GM12872 (cell line): ENCODE data around the gene CBX8.

Experiments
- TF ChIP-seq, protein P1 (sequence below): IDR thresholded peaks from 3 replicates; pipeline ENCODE4 v1.5.1; 2011; ENCODE audit warnings: low read depth, mild to moderate bottlenecking, low read length, moderate library complexity; ENCODE audit not compliant: insufficient read depth

Gene CBX8

DNA sequence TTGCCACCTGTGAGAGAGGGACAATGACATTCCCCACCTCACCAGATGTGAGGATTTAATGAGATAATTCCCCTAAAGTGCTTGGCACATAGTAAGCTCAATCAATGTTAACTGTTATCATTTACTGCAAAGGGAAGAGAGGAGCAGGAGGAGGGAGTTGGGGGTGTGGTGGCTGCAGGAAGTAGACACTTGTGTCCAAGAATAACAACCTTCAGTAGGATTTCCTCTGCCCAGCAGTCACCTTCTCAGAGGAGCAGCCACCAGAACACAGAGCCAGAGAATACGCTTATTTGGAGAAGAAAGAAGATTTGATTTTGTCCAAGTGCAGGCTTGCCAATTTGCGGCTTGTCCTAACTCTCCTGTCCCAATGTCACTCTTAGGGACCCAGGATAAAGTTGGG, 32.1 kb upstream of the CBX8 start:
- TF ChIP-seq, protein P1, sequence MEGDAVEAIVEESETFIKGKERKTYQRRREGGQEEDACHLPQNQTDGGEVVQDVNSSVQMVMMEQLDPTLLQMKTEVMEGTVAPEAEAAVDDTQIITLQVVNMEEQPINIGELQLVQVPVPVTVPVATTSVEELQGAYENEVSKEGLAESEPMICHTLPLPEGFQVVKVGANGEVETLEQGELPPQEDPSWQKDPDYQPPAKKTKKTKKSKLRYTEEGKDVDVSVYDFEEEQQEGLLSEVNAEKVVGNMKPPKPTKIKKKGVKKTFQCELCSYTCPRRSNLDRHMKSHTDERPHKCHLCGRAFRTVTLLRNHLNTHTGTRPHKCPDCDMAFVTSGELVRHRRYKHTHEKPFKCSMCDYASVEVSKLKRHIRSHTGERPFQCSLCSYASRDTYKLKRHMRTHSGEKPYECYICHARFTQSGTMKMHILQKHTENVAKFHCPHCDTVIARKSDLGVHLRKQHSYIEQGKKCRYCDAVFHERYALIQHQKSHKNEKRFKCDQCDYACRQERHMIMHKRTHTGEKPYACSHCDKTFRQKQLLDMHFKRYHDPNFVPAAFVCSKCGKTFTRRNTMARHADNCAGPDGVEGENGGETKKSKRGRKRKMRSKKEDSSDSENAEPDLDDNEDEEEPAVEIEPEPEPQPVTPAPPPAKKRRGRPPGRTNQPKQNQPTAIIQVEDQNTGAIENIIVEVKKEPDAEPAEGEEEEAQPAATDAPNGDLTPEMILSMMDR, result no peak

DNA sequence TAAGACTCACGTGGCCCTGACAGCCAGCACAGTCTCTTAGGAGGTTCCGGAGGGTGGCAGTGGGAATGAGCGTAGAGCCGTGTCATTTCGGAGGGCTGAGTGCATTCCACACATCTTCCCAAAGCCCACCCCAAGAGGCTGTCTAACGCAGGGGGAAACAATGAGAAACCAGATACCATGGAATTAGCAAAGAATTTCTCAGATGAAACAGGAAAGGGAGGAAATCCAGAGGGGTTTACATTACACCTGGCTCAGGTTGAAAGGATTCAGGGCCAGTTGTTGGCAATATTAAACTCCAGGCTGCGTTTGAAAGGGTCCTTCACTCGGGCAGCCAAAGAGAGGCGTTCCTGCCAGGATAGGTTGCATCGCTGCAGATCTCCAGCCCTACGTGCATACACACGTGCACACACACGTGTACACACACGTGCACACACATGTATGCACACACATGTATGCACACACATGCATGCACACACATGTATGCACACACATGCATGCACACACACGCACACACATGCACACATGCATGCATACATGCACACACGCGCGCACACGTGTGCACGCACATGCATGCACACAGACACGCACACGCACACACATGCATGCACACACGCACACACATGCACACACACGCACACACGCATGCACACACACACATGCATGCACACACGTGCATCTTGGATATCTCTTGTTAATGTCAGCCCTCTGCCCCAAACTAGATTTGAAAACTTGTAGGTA, 30.1 kb upstream of the CBX8 start:
- TF ChIP-seq, protein P1, result no peak

DNA sequence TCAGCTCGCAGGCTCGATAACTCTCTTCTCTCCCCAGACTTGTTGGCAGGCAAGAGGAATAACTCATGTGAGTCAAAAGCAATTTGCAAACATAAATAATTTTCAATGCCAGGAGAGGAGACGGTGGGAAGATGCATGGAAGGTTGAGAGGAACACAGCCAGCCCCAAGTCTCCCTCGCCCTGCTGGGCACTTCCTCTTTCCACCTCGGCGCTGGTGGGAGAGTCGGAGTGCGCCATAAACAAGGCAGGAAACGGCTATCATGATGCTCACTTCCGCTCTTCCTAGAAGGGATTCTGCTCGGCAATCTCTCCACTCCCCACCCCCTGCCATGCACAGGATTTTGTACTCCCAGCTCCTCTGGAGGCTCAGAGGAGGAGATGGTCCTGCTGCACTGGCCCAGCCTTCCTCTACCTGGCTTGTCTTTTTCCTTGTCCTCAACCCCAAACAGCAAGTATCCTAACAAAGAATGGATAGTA, 29.4 kb upstream of the CBX8 start:
- TF ChIP-seq, protein P1, result no peak

DNA sequence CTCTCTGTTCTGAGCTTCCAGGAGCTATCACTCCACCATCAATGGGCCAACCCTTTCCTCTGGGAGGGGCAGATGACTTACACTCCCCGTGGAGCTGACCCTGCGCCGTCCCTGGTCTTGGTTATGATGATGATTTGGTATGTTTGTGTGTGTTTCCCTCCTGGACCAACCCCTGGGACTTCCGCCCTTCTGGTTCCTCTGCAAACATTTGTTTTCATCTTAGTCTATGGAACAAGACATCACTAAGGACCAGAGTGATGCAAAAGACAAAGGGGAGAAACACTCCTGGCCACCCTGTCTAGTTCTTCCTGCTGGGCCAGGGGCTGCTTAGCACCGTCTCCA, 28.7 kb upstream of the CBX8 start:
- TF ChIP-seq, protein P1, result no peak

DNA sequence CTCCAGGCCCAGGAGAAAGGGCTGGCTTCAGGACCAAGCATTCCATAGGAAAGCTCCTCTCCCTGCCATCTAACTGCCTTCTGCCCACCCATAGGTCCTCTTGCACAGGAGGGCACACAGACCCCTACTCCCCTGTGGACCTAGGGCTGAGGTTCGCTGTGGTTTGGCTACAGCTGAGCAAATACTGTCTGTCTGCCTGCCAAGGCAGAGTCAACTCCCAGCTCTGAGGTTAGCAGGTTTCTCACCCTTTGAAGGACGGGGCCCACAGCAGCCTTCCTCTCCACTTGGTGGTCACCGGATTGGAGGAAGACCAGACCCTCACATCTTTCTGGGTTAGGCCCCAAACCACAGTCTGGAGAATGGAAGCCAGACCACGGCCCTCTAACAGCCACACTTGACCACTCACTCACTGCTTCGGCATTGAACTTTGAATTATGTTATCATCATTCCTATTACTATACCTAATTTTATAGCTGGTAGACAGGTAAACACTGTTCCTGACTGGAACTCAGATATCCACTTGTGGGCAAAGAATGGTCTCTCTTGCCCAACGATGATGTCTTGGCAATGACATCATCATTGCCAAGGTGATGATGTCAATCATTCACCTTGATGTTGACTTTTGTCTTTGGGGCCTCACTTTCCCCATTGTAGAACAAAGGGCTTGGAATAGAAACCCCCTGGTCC, 28.2 kb upstream of the CBX8 start:
- TF ChIP-seq, protein P1, result no peak

DNA sequence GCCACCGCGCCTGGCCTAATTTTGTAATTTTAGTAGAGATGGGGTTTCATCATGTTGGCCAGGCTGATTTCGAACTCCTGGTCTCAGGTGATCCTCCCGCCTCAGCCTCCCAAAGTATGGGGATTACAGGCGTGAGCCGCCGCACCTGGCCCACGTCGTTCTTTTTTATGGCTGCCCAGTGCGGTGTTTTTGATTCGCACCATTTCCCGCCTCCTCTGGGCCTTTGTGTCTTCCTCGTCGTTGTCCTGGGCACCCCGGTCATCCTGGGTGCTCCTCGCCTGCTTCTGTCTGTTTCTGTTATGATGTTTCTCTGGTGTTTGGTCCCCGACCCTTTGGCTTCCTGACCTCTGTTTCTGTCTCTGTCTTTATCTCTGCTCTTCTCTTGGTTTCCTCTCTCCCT, 27.4 kb upstream of the CBX8 start:
- TF ChIP-seq, protein P1, result no peak

DNA sequence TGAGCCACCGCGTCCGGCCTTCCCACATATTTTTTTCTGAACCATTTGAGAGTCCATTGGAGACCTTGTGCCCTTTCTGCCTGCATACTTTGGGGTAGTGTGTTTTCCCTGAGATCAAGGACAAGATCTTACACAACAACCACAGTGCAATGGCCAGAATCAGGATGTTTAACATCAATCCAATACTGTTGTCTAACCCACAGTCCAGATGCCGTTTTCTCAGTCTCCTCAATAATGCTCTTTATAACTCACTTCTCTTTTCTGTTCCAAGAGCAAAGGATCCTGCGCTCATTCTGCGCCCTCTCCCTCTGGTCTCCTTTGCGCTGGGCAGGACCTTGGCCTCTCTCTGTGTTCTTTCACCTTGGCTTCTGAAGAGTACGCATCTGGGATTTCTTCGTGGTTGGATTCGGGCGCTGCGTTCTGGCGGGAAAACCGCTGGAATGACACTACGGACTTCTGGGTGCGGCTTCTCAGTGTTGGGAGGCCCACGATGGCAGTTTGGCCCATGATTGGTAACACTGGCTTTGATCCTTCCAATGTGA, 25.8 kb upstream of the CBX8 start:
- TF ChIP-seq, protein P1, result no peak
